Measurements from ENCODE around the gene PACSIN2.

DNA sequence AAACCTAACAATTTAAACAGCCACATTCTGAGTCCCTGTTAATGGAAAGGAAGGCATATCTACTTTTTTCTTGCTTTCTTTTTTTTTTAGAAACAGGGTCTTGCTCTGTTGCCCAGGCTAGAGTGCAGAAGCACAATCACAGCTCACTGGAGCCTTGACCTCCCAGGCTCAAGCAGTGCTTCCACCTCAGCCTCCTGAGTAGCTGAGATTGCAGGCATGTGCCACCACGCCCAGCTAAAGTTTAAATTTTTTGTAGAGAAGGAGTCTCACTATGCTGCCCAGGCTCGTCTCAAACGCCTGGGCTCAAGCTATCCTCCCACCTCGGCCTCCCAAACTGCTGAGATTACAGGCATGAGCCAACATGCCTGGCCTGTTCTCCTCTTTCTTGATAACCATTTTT is 183.2 kb downstream of the PACSIN2 start:
- no peak for TF ChIP-seq POLR2AphosphoS5 (IDR thresholded peaks at IDR 0.05)
- TF ChIP-seq, protein P1, sequence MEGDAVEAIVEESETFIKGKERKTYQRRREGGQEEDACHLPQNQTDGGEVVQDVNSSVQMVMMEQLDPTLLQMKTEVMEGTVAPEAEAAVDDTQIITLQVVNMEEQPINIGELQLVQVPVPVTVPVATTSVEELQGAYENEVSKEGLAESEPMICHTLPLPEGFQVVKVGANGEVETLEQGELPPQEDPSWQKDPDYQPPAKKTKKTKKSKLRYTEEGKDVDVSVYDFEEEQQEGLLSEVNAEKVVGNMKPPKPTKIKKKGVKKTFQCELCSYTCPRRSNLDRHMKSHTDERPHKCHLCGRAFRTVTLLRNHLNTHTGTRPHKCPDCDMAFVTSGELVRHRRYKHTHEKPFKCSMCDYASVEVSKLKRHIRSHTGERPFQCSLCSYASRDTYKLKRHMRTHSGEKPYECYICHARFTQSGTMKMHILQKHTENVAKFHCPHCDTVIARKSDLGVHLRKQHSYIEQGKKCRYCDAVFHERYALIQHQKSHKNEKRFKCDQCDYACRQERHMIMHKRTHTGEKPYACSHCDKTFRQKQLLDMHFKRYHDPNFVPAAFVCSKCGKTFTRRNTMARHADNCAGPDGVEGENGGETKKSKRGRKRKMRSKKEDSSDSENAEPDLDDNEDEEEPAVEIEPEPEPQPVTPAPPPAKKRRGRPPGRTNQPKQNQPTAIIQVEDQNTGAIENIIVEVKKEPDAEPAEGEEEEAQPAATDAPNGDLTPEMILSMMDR (IDR thresholded peaks at IDR 0.05) = no peak
- no peak for TF ChIP-seq POLR2A (IDR thresholded peaks at IDR 0.05)

Measured in breast epithelium (tissue), 3 donors.